Spleen (tissue), 11 donors: Measurements from ENCODE around the gene LGALSL. TPM values are rescaled to one million over a fixed set of nuclear protein-coding genes. Genes with fewer than 3 reads are reported as not detected.

Experiments used
- DNase-seq: peaks from one replicate; pipeline ENCODE4 v3.0.0-alpha.2; 2020
- H3K27ac ChIP-seq, 8 donors: fragments of 200-600 bp; sonication (generic) in 7 of 8; 1 replicate in 4 of 8; 2 replicates in 4 of 8; pipeline versions ENCODE4 v1.5.0 to v1.8.0; 2016 to 2021; ENCODE audit warnings: inconsistent platforms in 4 of 8, mild to moderate bottlenecking in 4 of 8, moderate library complexity in 1 of 8
- H3K27me3 ChIP-seq, 7 donors: fragments of 200-600 bp; sonication (generic) in 6 of 7; replicated peaks in 1 of 7; 1 replicate in 4 of 7; 2 replicates in 3 of 7; pipeline versions ENCODE4 v1.5.0 to v1.8.0; 2016 to 2021; ENCODE audit warnings: inconsistent platforms in 3 of 7, mild to moderate bottlenecking in 1 of 7
- H3K36me3 ChIP-seq, 6 donors: fragments of 200-600 bp; sonication (generic) in 5 of 6; 1 replicate in 4 of 6; 2 replicates in 2 of 6; pipeline versions ENCODE4 v1.5.0 to v1.8.0; 2016 to 2021; ENCODE audit warnings: inconsistent platforms in 2 of 6
- H3K4me1 ChIP-seq, 6 donors: fragments of 200-600 bp; sonication (generic) in 5 of 6; 1 replicate in 3 of 6; 2 replicates in 3 of 6; pipeline versions ENCODE4 v1.5.0 to v1.8.0; 2016 to 2021; ENCODE audit warnings: inconsistent platforms in 3 of 6
- H3K4me3 ChIP-seq, 8 donors: fragments of 200-600 bp; sonication (generic) in 7 of 8; 1 replicate in 4 of 8; 2 replicates in 4 of 8; pipeline versions ENCODE4 v1.5.0 to v1.8.0; 2016 to 2021; ENCODE audit warnings: inconsistent platforms in 4 of 8, mild to moderate bottlenecking in 4 of 8, moderate library complexity in 2 of 8
- H3K9me3 ChIP-seq, 8 donors: fragments of 200-600 bp; sonication (generic) in 7 of 8; 1 replicate in 4 of 8; 2 replicates in 4 of 8; pipeline versions ENCODE4 v1.5.0 to v1.8.0; 2016 to 2021; ENCODE audit warnings: inconsistent platforms in 4 of 8
- POLR2A ChIP-seq, 3 donors: fragments of 450-650 bp; IDR thresholded peaks; one replicate each; pipeline ENCODE4 v1.5.1; 2017; ENCODE audit warnings: antibody characterized with exemption in 3 of 3, mild to moderate bottlenecking in 1 of 3
- POLR2AphosphoS5 ChIP-seq, 3 donors: sonication (generic); formaldehyde crosslinking; IDR thresholded peaks; one replicate each; pipeline ENCODE4 v1.5.1; 2017; ENCODE audit warnings: antibody characterized with exemption in 3 of 3
- WGBS, 5 donors: extraction: QIAGEN DNeasy Blood & Tissue Kit in 3 of 5; methylation state at CpG; one replicate each; pipeline versions ENCODE4 v1.1.5 to v1.1.7; 2013 to 2018; 5-methylcytosine and 5-hydroxymethylcytosine counted together
- intact Hi-C: fragments of 100-400 bp; cut with DNase I; formaldehyde crosslinking; loops from one replicate; pipeline ENCODE4 v1.15.0; 2023; ENCODE audit warnings: low total_unique reads
- polyA plus RNA-seq, 3 donors: library from polyadenylated mRNA; stranded (reverse); fragments of 200-250 nt; gene quantifications; one replicate each; pipeline ENCODE4 v1.2.1, GENCODE V29; 2013
- total RNA-seq, 7 donors: library from RNA; depleted of rRNA in 3 of 7; stranded (reverse); fragments of >200 nt in 3 of 7; fragmentation: NEBNext Ultra II Directional in 4 of 7; extraction: Animal tissue kit (Norgen Biotek cat#: 25700) in 4 of 7; gene quantifications; one replicate each; pipeline versions ENCODE4 v1.1.0 to v1.2.1, GENCODE V29; 2016 to 2021
- TF ChIP-seq, protein P1 (sequence below), 11 experiments: fragments of 200-600 bp in 7 of 11; fragments of 450-650 bp in 4 of 11; sonication (generic) in 4 of 11; IDR thresholded peaks in 8 of 11; conservative IDR thresholded peaks in 3 of 11; 1 replicate in 7 of 11; 2 replicates in 4 of 11; pipeline versions ENCODE4 v1.4.0 to v1.8.0; 2016 to 2021; ENCODE audit warnings: antibody characterized with exemption in 11 of 11, inconsistent platforms in 4 of 11, mild to moderate bottlenecking in 1 of 11
- donor health status: healthy with polysubstance abuse.
- donor health status: DM: no; HTN: no; CAD: no; lungs with moderate emphysema.
- donor health status: DM: no; HTN: no; CAD: no.
- donor health status: Bipolar disorder and iron deficiency.
- donor health status: healthy.
- donor health status: DM: no; HTN: no; CAD: no.
- donor health status: DM: yes; HTN: yes; CAD: no.

LGALSL gene
- total and polyA plus RNA-seq, 10 donors, result 2.4 to 16.6 (median 12.7) TPM

DNA sequence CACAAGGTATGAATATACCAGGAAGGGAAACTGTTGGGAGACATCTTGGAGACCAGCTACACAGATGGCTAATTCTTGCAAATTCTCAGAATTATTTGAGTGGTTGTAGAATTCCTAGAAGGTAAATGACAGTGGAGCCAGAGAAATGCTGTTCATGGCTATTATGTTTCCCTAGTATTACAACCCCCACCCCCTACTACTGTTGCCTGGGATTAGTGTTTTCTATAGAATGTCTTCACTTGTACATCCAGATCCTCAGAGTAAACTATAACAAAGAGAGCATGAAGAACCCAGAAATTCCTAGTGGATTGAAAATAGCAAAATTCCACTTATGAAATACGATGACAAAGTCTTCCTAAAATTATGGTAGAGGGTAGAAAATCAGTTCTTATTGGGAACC is 15.3 kb downstream of the LGALSL start:
- intact Hi-C loops, result no loop called here
- no peak for DNase-seq
- Histone ChIP-seq H3K4me1 (peaks cover 0 to 24% (median 10%) of the 10 kb centered on the region in 6 donors), H3K9me3 (no peaks in the 10 kb centered on the region), H3K27ac (no peak overlapping the region), H3K36me3 (no peaks in the 10 kb centered on the region), H3K27me3 (no peaks in the 10 kb centered on the region), H3K4me3 (no peak overlapping the region)
- 80 to 94% (median 89%) methylated on average over 1 of the region's 1 CpG for WGBS, 5 donors
- TF ChIP-seq POLR2A (IDR thresholded peaks at IDR 0.05), result no peak
- TF ChIP-seq, protein P1, sequence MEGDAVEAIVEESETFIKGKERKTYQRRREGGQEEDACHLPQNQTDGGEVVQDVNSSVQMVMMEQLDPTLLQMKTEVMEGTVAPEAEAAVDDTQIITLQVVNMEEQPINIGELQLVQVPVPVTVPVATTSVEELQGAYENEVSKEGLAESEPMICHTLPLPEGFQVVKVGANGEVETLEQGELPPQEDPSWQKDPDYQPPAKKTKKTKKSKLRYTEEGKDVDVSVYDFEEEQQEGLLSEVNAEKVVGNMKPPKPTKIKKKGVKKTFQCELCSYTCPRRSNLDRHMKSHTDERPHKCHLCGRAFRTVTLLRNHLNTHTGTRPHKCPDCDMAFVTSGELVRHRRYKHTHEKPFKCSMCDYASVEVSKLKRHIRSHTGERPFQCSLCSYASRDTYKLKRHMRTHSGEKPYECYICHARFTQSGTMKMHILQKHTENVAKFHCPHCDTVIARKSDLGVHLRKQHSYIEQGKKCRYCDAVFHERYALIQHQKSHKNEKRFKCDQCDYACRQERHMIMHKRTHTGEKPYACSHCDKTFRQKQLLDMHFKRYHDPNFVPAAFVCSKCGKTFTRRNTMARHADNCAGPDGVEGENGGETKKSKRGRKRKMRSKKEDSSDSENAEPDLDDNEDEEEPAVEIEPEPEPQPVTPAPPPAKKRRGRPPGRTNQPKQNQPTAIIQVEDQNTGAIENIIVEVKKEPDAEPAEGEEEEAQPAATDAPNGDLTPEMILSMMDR (IDR thresholded peaks at IDR 0.05 in 8 of 11, conservative IDR thresholded peaks at IDR 0.05 in 3 of 11), result no peak
- TF ChIP-seq POLR2AphosphoS5 (IDR thresholded peaks at IDR 0.05), result no peak

DNA sequence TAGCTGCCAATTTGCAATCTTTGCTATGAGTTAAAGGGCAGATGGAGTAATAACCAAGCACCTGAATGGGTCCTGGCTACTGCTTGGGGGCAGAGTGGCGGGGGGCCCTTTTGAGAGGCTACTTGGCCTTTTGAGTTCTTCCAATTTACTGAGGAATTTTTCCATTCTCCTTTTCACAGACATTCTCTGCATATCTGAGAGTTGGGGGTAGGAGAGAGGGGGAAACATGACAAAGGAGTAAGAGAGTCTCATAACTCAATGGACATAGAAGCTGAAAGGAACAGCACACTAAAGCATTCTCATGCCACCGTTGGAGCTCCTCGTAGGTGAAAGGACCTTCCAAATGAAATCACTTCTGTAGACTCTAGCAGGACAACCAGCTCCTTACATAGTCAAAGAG is 16.1 kb downstream of the LGALSL start:
- intact Hi-C loops, result no loop called here
- Histone ChIP-seq H3K27me3 (no peaks in the 10 kb centered on the region), H3K9me3 (no peaks in the 10 kb centered on the region), H3K4me3 (no peak overlapping the region), H3K27ac (no peak overlapping the region), H3K36me3 (no peaks in the 10 kb centered on the region), H3K4me1 (peaks cover 0 to 31% (median 17%) of the 10 kb centered on the region in 6 donors)
- no peak for DNase-seq
- 89 to 97% (median 92%) methylated on average over 3 of the region's 3 CpGs for WGBS, 5 donors
- no peak for TF ChIP-seq POLR2AphosphoS5 (IDR thresholded peaks at IDR 0.05)
- TF ChIP-seq, protein P1 (IDR thresholded peaks at IDR 0.05 in 8 of 11, conservative IDR thresholded peaks at IDR 0.05 in 3 of 11), result no peak
- TF ChIP-seq POLR2A (IDR thresholded peaks at IDR 0.05), result no peak

DNA sequence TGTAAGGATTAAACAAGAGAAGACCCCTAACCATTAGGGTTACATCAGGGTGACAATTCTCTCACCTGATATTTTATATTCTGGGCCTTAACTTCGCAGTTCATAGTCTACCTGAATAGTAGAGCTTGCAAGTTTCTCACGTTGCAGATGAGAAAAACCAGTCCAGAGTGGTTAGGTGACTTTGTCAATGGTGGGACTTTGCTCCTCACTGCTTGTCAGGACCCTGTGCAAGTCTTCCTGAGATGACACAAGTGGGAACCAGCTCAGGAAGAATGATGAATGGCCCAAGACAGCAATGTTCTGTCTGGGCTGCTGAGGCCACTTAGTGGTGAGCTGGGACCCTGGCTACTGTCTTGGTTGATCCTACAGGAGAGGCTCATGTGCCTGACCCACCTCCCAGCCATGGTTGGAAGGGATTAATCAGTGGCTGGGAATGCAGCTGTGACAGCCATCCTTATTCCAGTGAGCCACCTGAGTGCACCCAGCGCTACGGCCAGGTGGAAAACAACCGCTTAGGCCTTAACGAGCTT is 16.9 kb downstream of the LGALSL start:
- no peak overlapping the region for H3K27ac ChIP-seq
- WGBS, 5 donors, result 95 to 98% (median 95%) methylated on average over 6 of the region's 6 CpGs
- H3K36me3 ChIP-seq, result no peaks in the 10 kb centered on the region
- H3K4me1 ChIP-seq, result peaks cover 0 to 31% (median 19%) of the 10 kb centered on the region in 6 donors
- intact Hi-C loops, result no loop called here
- no peak overlapping the region for H3K4me3 ChIP-seq
- H3K9me3 ChIP-seq, result no peaks in the 10 kb centered on the region
- TF ChIP-seq POLR2AphosphoS5 (IDR thresholded peaks at IDR 0.05), result no peak
- TF ChIP-seq, protein P1 (IDR thresholded peaks at IDR 0.05 in 8 of 11, conservative IDR thresholded peaks at IDR 0.05 in 3 of 11), result no peak
- TF ChIP-seq POLR2A (IDR thresholded peaks at IDR 0.05), result no peak
- no peaks in the 10 kb centered on the region for H3K27me3 ChIP-seq
- no peak for DNase-seq

DNA sequence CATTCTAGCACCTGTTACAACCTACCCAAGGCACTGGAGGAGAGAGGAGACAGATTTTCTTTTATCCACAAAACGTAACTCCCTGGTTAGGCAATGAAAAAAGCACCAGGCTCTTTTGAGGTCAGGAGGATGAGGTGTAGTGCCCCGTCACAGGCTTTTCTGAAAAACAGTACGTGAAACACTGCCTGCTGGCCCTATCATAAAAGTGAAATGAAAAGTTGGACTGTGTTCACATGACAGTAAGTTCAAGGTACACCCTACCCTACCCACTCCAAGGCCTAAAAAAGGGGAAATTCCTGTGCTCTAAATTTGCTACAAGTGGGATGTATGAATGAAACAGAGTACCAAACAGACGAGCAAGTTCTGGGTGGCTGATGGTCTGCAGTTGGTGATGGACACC is 17.6 kb downstream of the LGALSL start:
- WGBS, 5 donors, result 71 to 82% (median 77%) methylated on average over 4 of the region's 4 CpGs
- DNase-seq, result no peak
- Histone ChIP-seq H3K4me1 (peaks cover 0 to 31% (median 19%) of the 10 kb centered on the region in 6 donors), H3K4me3 (no peak overlapping the region), H3K9me3 (no peaks in the 10 kb centered on the region), H3K27me3 (no peaks in the 10 kb centered on the region), H3K27ac (no peak overlapping the region), H3K36me3 (no peaks in the 10 kb centered on the region)
- TF ChIP-seq POLR2A (IDR thresholded peaks at IDR 0.05) (no peak), POLR2AphosphoS5 (IDR thresholded peaks at IDR 0.05) (no peak)
- TF ChIP-seq, protein P1 (IDR thresholded peaks at IDR 0.05 in 8 of 11, conservative IDR thresholded peaks at IDR 0.05 in 3 of 11), result no peak
- intact Hi-C loops, result no loop called here
